Activated naive CD8-positive, alpha-beta T cell treated with anti-CD3 and anti-CD28 coated beads, Interleukin-2, amount 50 U/mL, for 16 hours (primary cell): ENCODE data around the gene ADGRF4.
"Not testable (repeated sequence)": the region's sequence is repeated elsewhere in the genome, so short reads cannot be mapped to it uniquely, and the experiment has no call there.

Source experiments
- DNase-seq: peaks from one replicate; pipeline ENCODE4 v3.0.0-alpha.2; 2020; ENCODE audit warnings: low read depth, low spot score

The ADGRF4 gene

GRCh38 chr6:47733879-47734558 is 35.6 kb downstream of the ADGRF4 start:
- no peak for DNase-seq

GRCh38 chr6:47734831-47735481 is 36.6 kb downstream of the ADGRF4 start:
- DNase-seq: no peak

GRCh38 chr6:47736083-47736700 is 37.8 kb downstream of the ADGRF4 start:
- no peak for DNase-seq

GRCh38 chr6:47737406-47737805 is 39.0 kb downstream of the ADGRF4 start:
- no peak for DNase-seq

GRCh38 chr6:47740714-47741113 is 42.3 kb downstream of the ADGRF4 start:
- no peak for DNase-seq

GRCh38 chr6:47741807-47742206 is 43.4 kb downstream of the ADGRF4 start:
- no peak for DNase-seq

- DNase-seq: no peak
Observed at GRCh38 chr6:47743744-47744143, 45.4 kb downstream of the ADGRF4 start.

GRCh38 chr6:47745269-47745668 is 46.9 kb downstream of the ADGRF4 start:
- not testable (repeated sequence) for DNase-seq

GRCh38 chr6:47749757-47750156 is 51.4 kb downstream of the ADGRF4 start:
- no peak for DNase-seq

- DNase-seq: no peak
Observed at GRCh38 chr6:47752801-47753200, 54.4 kb downstream of the ADGRF4 start.

GRCh38 chr6:47759364-47759763 is 61.0 kb downstream of the ADGRF4 start:
- no peak for DNase-seq

GRCh38 chr6:47762502-47762901 is 64.1 kb downstream of the ADGRF4 start:
- no peak for DNase-seq

- DNase-seq: no peak
Observed at GRCh38 chr6:47766445-47766844, 68.1 kb downstream of the ADGRF4 start.

GRCh38 chr6:47767102-47767501 is 68.7 kb downstream of the ADGRF4 start:
- DNase-seq: no peak

- DNase-seq: no peak
Observed at GRCh38 chr6:47769982-47770381, 71.6 kb downstream of the ADGRF4 start.
